Activated gamma-delta T cell treated with Interleukin-2 at 50 U/mL for 16 hours (primary cell): ENCODE results near the gene FAM20A.
"Not testable (repeated sequence)": the region's sequence is repeated elsewhere in the genome, so short reads cannot be mapped to it uniquely, and the experiment has no call there.

Experiments
- DNase-seq: peaks from one replicate; pipeline ENCODE4 v3.0.0-alpha.2; 2020

Gene FAM20A

GRCh38 chr17:68518063-68518815, 82.9 kb downstream of the FAM20A start:
- DNase-seq, result no peak

GRCh38 chr17:68517605-68518004, 83.6 kb downstream of the FAM20A start:
- not testable (repeated sequence) for DNase-seq

- no peak for DNase-seq
These were observed 84.4 kb downstream of the FAM20A start for GRCh38 chr17:68516732-68517131.

GRCh38 chr17:68514831-68515635, 86.1 kb downstream of the FAM20A start:
- DNase-seq, result no peak

- no peak for DNase-seq
These were observed 87.2 kb downstream of the FAM20A start for GRCh38 chr17:68513932-68514331.

GRCh38 chr17:68512960-68513474, 88.2 kb downstream of the FAM20A start:
- DNase-seq, result no peak

- peak; percentile 91 for DNase-seq
These were observed 88.8 kb downstream of the FAM20A start, which contains the start of gene PRKAR1A for GRCh38 chr17:68512247-68512959. PRKAR1A (plus strand) TSS chr17:68512430; CDS start chr17:68515400, 2,970 bp downstream.

GRCh38 chr17:68511671-68512246, 89.4 kb downstream of the FAM20A start:
- peak; percentile 72 for DNase-seq

- no peak for DNase-seq
These were observed 89.9 kb downstream of the FAM20A start for GRCh38 chr17:68511254-68511670.

- no peak for DNase-seq
These were observed 91.8 kb downstream of the FAM20A start for GRCh38 chr17:68509141-68510057.

GRCh38 chr17:68507576-68507975, 93.6 kb downstream of the FAM20A start:
- DNase-seq, result no peak

- no peak for DNase-seq
These were observed 95.2 kb downstream of the FAM20A start for GRCh38 chr17:68505951-68506350.

- DNase-seq, result no peak
These were observed 100.1 kb downstream of the FAM20A start for GRCh38 chr17:68501074-68501473.

GRCh38 chr17:68499587-68499986, 101.6 kb downstream of the FAM20A start:
- no peak for DNase-seq

GRCh38 chr17:68498479-68499326, 102.5 kb downstream of the FAM20A start:
- no peak for DNase-seq

- DNase-seq, result no peak
These were observed 103.3 kb downstream of the FAM20A start for GRCh38 chr17:68497885-68498319.

- no peak for DNase-seq
These were observed 106.1 kb downstream of the FAM20A start for GRCh38 chr17:68495081-68495480.

- DNase-seq, result not testable (repeated sequence)
These were observed 108.6 kb downstream of the FAM20A start for GRCh38 chr17:68492394-68493054.

GRCh38 chr17:68491381-68492231, 109.6 kb downstream of the FAM20A start:
- DNase-seq, result no peak
